Endothelial cell of umbilical vein (primary cell): Measurements from ENCODE around the gene LSM14A. TPM values are rescaled to one million over a fixed set of nuclear protein-coding genes. Genes with fewer than 3 reads are reported as not detected.

ENCODE experiments used
- BruUV-seq: library from RNA; stranded (reverse); fragments of 400-500 nt; replicated peaks from 2 replicates; lab custom pipeline; 2021; lab: Mats Ljungman, UMichigan
- CTCF ChIA-PET: fragments of 300-600, 350-600 bp; sonication (Branson Sonifier 250); formaldehyde crosslinking; loops from one replicate; lab custom pipeline; 2021; ENCODE audit warnings: antibody characterized with exemption, inconsistent platforms; lab: Charles Lee
- POLR2A ChIA-PET: fragments of 300-600, 350-600 bp; sonication (Branson Sonifier 250); formaldehyde crosslinking; loops from one replicate; lab custom pipeline; 2021; ENCODE audit warnings: antibody characterized with exemption, inconsistent platforms; lab: Charles Lee
- DNase-seq: peaks from one replicate; pipeline ENCODE4 v3.0.0-alpha.2; 2011; ENCODE audit warnings: low read depth, low spot score
- FAIRE-seq: peaks from 2 replicates; lab custom pipeline; 2011; peaks lifted over from hg19 to GRCh38; lab: Jason Lieb, UNC
- H2AFZ ChIP-seq: 2 replicates; pipeline ENCODE4 v1.6.0; 2012; ENCODE audit warnings: low read depth, low read length, control low read depth, inconsistent platforms
- H3K27ac ChIP-seq: 2 replicates; pipeline ENCODE4 v1.5.1; 2011; ENCODE audit warnings: low read depth, mild to moderate bottlenecking, control low read depth, low read length, moderate library complexity; ENCODE audit not compliant: insufficient read depth
- H3K27me3 ChIP-seq, 2 experiments: 2 replicates each; pipeline versions ENCODE4 v1.6.0 to v1.6.1; 2011; ENCODE audit warnings: low read length in 2 of 2, mixed read lengths in 1 of 2; ENCODE audit not compliant: control insufficient read depth in 2 of 2, insufficient read depth in 2 of 2
- H3K36me3 ChIP-seq, 2 experiments: 2 replicates in 1 of 2; 3 replicates in 1 of 2; pipeline ENCODE4 v1.5.1; 2011; ENCODE audit warnings: low read length in 2 of 2, mild to moderate bottlenecking in 1 of 2, moderate library complexity in 1 of 2; ENCODE audit not compliant: control insufficient read depth in 2 of 2, insufficient read depth in 2 of 2; ENCODE audit errors: extremely low read depth in 1 of 2
- H3K4me1 ChIP-seq: 3 replicates; pipeline ENCODE4 v1.5.1; 2011; ENCODE audit warnings: mild to moderate bottlenecking, low read length; ENCODE audit not compliant: control insufficient read depth, insufficient read depth; ENCODE audit errors: extremely low read depth
- H3K4me2 ChIP-seq: 2 replicates; pipeline ENCODE4 v1.6.1; 2011; ENCODE audit warnings: low read length, control low read depth, mixed read lengths; ENCODE audit not compliant: insufficient read depth
- H3K4me3 ChIP-seq, 3 experiments: fragments of 200-600 bp in 1 of 3; sonication (generic), shearing (Covaris generic) in 1 of 3; replicated peaks in 1 of 3; 2 replicates each; pipeline ENCODE4 v1.5.1; 2011 to 2016; ENCODE audit warnings: control low read depth in 3 of 3, low read length in 3 of 3, mild to moderate bottlenecking in 2 of 3, inconsistent platforms in 1 of 3, low read depth in 1 of 3, moderate library complexity in 1 of 3; ENCODE audit not compliant: insufficient read depth in 1 of 3
- H3K79me2 ChIP-seq: 2 replicates; pipeline ENCODE4 v1.6.0; 2012; ENCODE audit warnings: low read length, inconsistent platforms; ENCODE audit not compliant: control insufficient read depth, insufficient read depth
- H3K9ac ChIP-seq: replicated peaks from 2 replicates; pipeline ENCODE3; 2011; ENCODE audit warnings: low read length, control low read depth; ENCODE audit not compliant: insufficient read depth; ENCODE audit errors: extremely low read depth
- H3K9me1 ChIP-seq: replicated peaks from 3 replicates; pipeline ENCODE4 v1.6.0; 2011; ENCODE audit warnings: mild to moderate bottlenecking, low read length; ENCODE audit not compliant: control insufficient read depth, insufficient read depth; ENCODE audit errors: extremely low read depth
- H3K9me3 ChIP-seq: replicated peaks from 2 replicates; pipeline ENCODE4 v1.5.1; 2012; ENCODE audit warnings: low read length, inconsistent platforms; ENCODE audit not compliant: control insufficient read depth, insufficient read depth
- H4K20me1 ChIP-seq: replicated peaks from 2 replicates; pipeline ENCODE3; 2011; ENCODE audit warnings: mild to moderate bottlenecking, low read length; ENCODE audit not compliant: control insufficient read depth, insufficient read depth; ENCODE audit errors: extremely low read depth
- CTCF ChIP-seq, 2 donors: IDR thresholded peaks; 1 replicate in 1 of 2; 2 replicates in 1 of 2; pipeline ENCODE4 v1.5.1; 2011; ENCODE audit warnings: low read length in 2 of 2, mild to moderate bottlenecking in 2 of 2, moderate library complexity in 2 of 2, control low read depth in 1 of 2, inconsistent platforms in 1 of 2, low read depth in 1 of 2; ENCODE audit not compliant: insufficient read depth in 1 of 2; ENCODE audit errors: extremely low read depth in 1 of 2
- EZH2 ChIP-seq: IDR thresholded peaks from 2 replicates; pipeline ENCODE4 v1.6.1; 2012; ENCODE audit warnings: borderline replicate concordance, low read depth, mild to moderate bottlenecking, moderate library complexity, low read length, inconsistent platforms; ENCODE audit not compliant: severe bottlenecking
- FOS ChIP-seq: IDR thresholded peaks from 2 replicates; pipeline ENCODE4 v1.6.1; 2011; ENCODE audit warnings: mild to moderate bottlenecking, low read length, moderate library complexity, borderline replicate concordance; ENCODE audit not compliant: insufficient read depth
- GATA2 ChIP-seq: IDR thresholded peaks from 2 replicates; pipeline ENCODE4 v1.7.0; 2011; ENCODE audit warnings: low read depth, mild to moderate bottlenecking, moderate library complexity, mixed read lengths, low read length; ENCODE audit not compliant: insufficient read length, insufficient read depth
- JUN ChIP-seq: IDR thresholded peaks from 2 replicates; pipeline ENCODE4 v1.6.1; 2011; ENCODE audit warnings: borderline replicate concordance, low read depth; ENCODE audit not compliant: insufficient read length, insufficient read depth
- MAX ChIP-seq: IDR thresholded peaks from 2 replicates; pipeline ENCODE4 v1.6.1; 2011; ENCODE audit not compliant: insufficient read depth, insufficient read length
- MYC ChIP-seq: IDR thresholded peaks from one replicate; pipeline ENCODE4 v1.6.1; 2011; ENCODE audit warnings: mild to moderate bottlenecking, low read depth, low read length
- POLR2A ChIP-seq: IDR thresholded peaks from 2 replicates; pipeline ENCODE4 v1.6.1; 2012; ENCODE audit warnings: low read depth, mild to moderate bottlenecking, control low read depth, low read length
- POLR2AphosphoS5 ChIP-seq: IDR thresholded peaks from 2 replicates; pipeline ENCODE4 v1.6.1; 2012; ENCODE audit warnings: low read depth, mild to moderate bottlenecking, control low read depth, low read length, moderate library complexity; ENCODE audit not compliant: insufficient read depth
- dilution Hi-C: fragments of 300-500 bp; cut with MboI; formaldehyde crosslinking; loops from one replicate; pipeline ENCODE4 v1.15.0; 2019; ENCODE audit warnings: low sequenced_read_pairs; ENCODE audit not compliant: extremely low pct_ligation_motif_present
- intact Hi-C: fragments of 100-400 bp; cut with micrococcal nuclease; formaldehyde crosslinking; loops from one replicate; pipeline ENCODE4 v1.10.0; 2022
- polyA plus RNA-seq, 4 experiments: library from polyadenylated mRNA; depleted of rRNA in 3 of 4; stranded (reverse) in 3 of 4; unstranded in 1 of 4; fragments of >200 nt; gene quantifications; 2 replicates each; pipeline versions ENCODE4 v1.2.1 to v1.2.3, GENCODE V29; 2011 to 2012; ENCODE audit warnings: missing spikeins in 1 of 4
- total RNA-seq: library from RNA; stranded (reverse); gene quantifications from 2 replicates; pipeline ENCODE4 v1.2.3, GENCODE V29; 2021

Gene LSM14A
- total and polyA plus RNA-seq, 2 donors (not counting 3 experiments of a cell fraction or from before 2014, with no cell fraction given) = 96.7 to 122 TPM

DNA sequence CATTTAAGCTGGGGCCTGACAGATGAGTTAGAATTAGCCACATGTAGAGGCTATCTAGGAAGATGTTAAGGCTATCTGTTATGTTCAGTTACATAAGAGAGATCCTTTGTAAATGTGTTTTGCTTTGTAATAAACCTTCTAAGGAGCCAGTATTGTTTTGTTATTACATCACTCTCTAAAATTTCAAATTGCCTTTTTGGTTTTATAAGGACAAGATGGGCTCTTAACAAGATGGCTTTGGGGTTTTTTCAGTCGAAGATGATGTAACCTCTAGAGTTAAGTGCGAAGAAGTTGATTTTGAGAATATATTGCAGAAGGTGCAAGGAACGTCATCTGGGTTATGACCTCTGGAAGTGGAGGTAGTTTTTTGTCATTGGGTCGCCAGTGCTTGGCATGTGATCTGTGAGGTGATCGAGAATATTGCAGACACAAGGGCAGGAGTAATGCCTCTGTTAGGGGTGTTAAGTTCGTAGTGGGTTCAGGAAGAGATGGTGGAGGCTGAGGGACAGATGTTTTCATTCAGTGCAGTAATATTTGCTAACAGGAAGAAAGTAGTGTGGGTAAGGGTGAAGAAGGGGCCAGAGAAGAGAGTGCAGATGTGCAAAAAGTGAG is 12.7 kb downstream of the LSM14A start:
- peaks cover 27% of the 10 kb centered on the region for H4K20me1 ChIP-seq
- ChIA-PET POLR2A (interaction anchor here (0.8 kb wide), 1 partner anchor 12 kb away, joined by 3 read pairs; no protein-coding TSS in a partner anchor), CTCF (interaction anchor here (1.9 kb wide), 1 partner anchor 10 kb away, joined by 5 read pairs; no protein-coding TSS in a partner anchor)
- H3K9ac ChIP-seq = no peak overlapping the region
- no peaks in the 10 kb centered on the region for H3K4me1 ChIP-seq
- DNase-seq (no peak), FAIRE-seq (no peak)
- H3K4me3 ChIP-seq = no peak overlapping the region
- no peak overlapping the region for H3K27ac ChIP-seq
- peaks cover 99% of the 10 kb centered on the region for H3K79me2 ChIP-seq
- TF ChIP-seq MYC (no peak), MAX (no peak), JUN (no peak), POLR2AphosphoS5 (no peak), POLR2A (no peak), GATA2 (no peak), CTCF (IDR thresholded peaks at IDR 0.05; ENCODE audit: extremely low read depth in 1 of 2, insufficient read depth in 1 of 2, low read depth in 1 of 2, low read length in 2 of 2) (no peak), FOS (no peak), EZH2 (no peak)
- peaks cover 0 to 2% of the 10 kb centered on the region in 2 experiments for H3K36me3 ChIP-seq
- intact Hi-C loops = no loop called here
- H3K4me2 ChIP-seq = no peak overlapping the region
- dilution Hi-C loops = no loop called here
- no peaks in the 10 kb centered on the region for H3K9me3 ChIP-seq
- no peaks in the 10 kb centered on the region for H3K9me1 ChIP-seq
- BruUV-seq = no TSS peak
- no peaks in the 10 kb centered on the region for H3K27me3 ChIP-seq
- no peak overlapping the region for H2AFZ ChIP-seq
